ENCODE results near the gene SEC22C. TPM values are rescaled to one million over a fixed set of nuclear protein-coding genes. Genes with fewer than 3 reads are reported as not detected.

SEC22C gene, protein sequence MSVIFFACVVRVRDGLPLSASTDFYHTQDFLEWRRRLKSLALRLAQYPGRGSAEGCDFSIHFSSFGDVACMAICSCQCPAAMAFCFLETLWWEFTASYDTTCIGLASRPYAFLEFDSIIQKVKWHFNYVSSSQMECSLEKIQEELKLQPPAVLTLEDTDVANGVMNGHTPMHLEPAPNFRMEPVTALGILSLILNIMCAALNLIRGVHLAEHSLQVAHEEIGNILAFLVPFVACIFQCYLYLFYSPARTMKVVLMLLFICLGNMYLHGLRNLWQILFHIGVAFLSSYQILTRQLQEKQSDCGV
- 10 to 100 TPM; 11.3 to 23.6 (median 13.8) TPM for total RNA-seq
- long read RNA-seq, partial matches to known transcripts: 1 of 3 reads
- long read RNA-seq, other reads (novel, unspliced or antisense): 0 of 3 reads

DNA sequence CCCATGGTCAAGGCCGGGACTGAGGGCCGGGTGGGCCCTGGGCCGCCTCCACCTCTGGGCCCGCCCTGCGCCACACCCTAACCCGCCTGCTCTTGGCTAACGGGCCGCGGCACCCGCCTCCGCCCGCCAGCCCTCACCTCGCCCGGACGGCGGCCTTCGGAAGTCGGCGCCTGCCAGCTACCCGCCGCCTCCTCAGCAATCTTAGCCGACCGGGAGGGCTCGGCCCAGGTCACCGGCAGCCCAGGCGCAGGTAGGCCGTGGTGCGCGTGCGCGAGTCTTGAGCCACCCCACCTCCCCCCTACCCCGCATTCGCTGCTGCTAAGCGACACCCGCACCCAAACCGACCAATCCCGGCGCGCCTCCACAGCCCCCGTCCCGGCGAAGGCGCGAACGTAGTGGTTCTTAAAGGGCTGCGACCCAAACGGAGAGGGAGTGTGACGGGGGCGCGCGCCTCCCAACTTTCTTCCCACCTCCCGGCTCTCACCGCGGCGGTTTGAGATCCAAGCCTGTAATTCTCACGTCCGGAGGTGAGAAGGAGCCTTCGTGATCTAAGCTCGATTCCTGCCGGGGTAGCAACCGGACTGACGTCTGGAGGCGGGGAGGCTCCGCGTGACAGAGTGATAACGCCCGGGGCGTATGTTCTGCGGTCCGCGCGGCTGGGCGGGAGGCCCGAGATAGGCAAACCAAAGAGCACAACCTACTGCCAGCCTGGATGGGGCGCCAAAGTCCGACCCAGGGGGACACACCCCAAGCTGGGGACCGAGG is at the start of gene SEC22C:
Gene SEC22C, minus strand, starts transcription at position 259 of the 765 bp plus-strand sequence. CDS start 12,921 bp downstream, outside the sequence.
- ATAC-seq (peak; percentile 96 to 98 (median 98)), DNase-seq (peak; percentile 97 to 98 (median 98))
- 1% methylated on average over 16 of the region's 77 CpGs for WGBS (ENCODE audit: insufficient coverage, low coverage, low lambda C conversion rate, missing lambda C conversion rate)
- Histone ChIP-seq H3K36me3 (no peaks in the 10 kb centered on the region), H3K4me3 (peak within 1 kb of the TSS; percentile 90 to 95 (median 91)), H3K27ac (peak within 1 kb of the TSS; percentile 64 to 82 (median 70)), H3K4me1 (peaks cover 0 to 11% (median 6%) of the 10 kb centered on the region in 4 donors), H3K9me3 (no peaks in the 10 kb centered on the region), H3K27me3 (no peaks in the 10 kb centered on the region)
- TF ChIP-seq POLR2A (IDR thresholded peaks at IDR 0.05) (peak; percentile 73), CTCF (IDR thresholded peaks at IDR 0.05) (peak in 2 of 4 donors; percentile 19 to 21)
- intact Hi-C loops (cut with DNase I): no loop called here

DNA sequence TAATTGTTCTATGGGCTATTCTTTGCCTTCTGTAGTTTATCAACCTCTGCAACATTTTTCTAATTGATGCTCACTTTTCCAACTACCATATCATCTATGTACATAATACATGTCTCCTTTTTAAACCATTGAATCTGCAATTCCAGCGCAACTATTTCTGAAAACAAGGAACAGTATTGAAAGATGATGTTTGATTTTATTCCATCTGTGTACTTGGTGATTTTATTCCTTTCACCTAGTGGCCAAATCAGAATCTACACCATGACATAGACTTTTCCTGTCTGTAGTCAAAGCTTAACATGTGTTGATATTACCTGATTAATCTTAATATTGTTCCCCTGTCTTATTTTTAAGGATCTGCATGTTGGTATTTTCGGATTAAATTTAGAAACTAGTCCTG is 31.7 kb upstream of the SEC22C start:
- Histone ChIP-seq H3K4me3 (no peak overlapping the region), H3K4me1 (peaks cover 0 to 19% (median 4%) of the 10 kb centered on the region in 4 donors), H3K27ac (no peak overlapping the region), H3K27me3 (no peaks in the 10 kb centered on the region), H3K9me3 (no peaks in the 10 kb centered on the region), H3K36me3 (peaks cover 0 to 3% (median 1%) of the 10 kb centered on the region in 4 donors)
- no peak for TF ChIP-seq POLR2A (IDR thresholded peaks at IDR 0.05)
- TF ChIP-seq CTCF (IDR thresholded peaks at IDR 0.05): peak; percentile 28 to 43 (median 36)
- WGBS (ENCODE audit: insufficient coverage, low coverage, low lambda C conversion rate, missing lambda C conversion rate): 77% methylated on average over 2 of the region's 2 CpGs
- peak in 2 of 4 donors; percentile 33 to 47 for ATAC-seq
- intact Hi-C loops (cut with DNase I): no loop called here
- no peak for DNase-seq

DNA sequence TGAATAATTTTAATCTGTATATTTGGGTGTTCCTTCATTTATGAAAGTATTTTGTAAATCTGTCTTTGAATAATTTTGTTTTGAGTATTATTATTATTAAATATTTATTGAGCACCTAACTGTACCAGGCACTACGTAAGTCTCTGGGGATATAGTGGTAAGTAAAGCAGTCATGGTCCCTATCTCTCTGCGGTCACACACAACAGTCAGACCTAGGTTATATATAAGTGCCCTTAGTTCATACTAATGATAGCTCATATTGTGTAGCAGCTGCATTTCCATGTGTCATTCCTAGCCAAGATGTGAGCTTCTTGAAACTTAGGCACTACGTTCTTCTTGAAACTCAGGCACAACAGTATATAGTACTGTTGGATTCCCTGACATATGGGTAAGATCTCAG is 31.2 kb upstream of the SEC22C start:
- no peak for DNase-seq
- ATAC-seq: no peak
- Histone ChIP-seq H3K27ac (no peak overlapping the region), H3K4me3 (no peak overlapping the region), H3K27me3 (no peaks in the 10 kb centered on the region), H3K9me3 (no peaks in the 10 kb centered on the region), H3K4me1 (peaks cover 0 to 22% (median 5%) of the 10 kb centered on the region in 4 donors), H3K36me3 (peaks cover 0 to 2% (median 0%) of the 10 kb centered on the region in 4 donors)
- WGBS (ENCODE audit: insufficient coverage, low coverage, low lambda C conversion rate, missing lambda C conversion rate): 88% methylated on average over 3 of the region's 3 CpGs
- intact Hi-C loops (cut with DNase I): no loop called here
- TF ChIP-seq CTCF (IDR thresholded peaks at IDR 0.05): no peak
- no peak for TF ChIP-seq POLR2A (IDR thresholded peaks at IDR 0.05)

GRCh38 chr3:42612217-42612616 is 30.4 kb upstream of the SEC22C start:
- WGBS (ENCODE audit: insufficient coverage, low coverage, low lambda C conversion rate, missing lambda C conversion rate): 73% methylated on average over 1 of the region's 1 CpG
- ATAC-seq (no peak), DNase-seq (no peak)
- Histone ChIP-seq H3K27ac (no peak overlapping the region), H3K4me3 (no peak overlapping the region), H3K9me3 (no peaks in the 10 kb centered on the region), H3K27me3 (no peaks in the 10 kb centered on the region), H3K4me1 (peaks cover 0 to 22% (median 5%) of the 10 kb centered on the region in 4 donors), H3K36me3 (no peaks in the 10 kb centered on the region)
- TF ChIP-seq CTCF (IDR thresholded peaks at IDR 0.05) (no peak), POLR2A (IDR thresholded peaks at IDR 0.05) (no peak)
- intact Hi-C loops (cut with DNase I): no loop called here
